Epithelial cell of umbilical artery (primary cell): ENCODE measurements around the gene CEACAM18. TPM values are rescaled to one million over a fixed set of nuclear protein-coding genes. Genes with fewer than 3 reads are reported as not detected.

Experiments
- total RNA-seq: library from RNA; depleted of rRNA; stranded (reverse); fragments of >200 nt; gene quantifications from 2 replicates; pipeline ENCODE4 v1.2.3, GENCODE V29; 2014

Gene CEACAM18
- not detected in 2 replicates for total RNA-seq

DNA sequence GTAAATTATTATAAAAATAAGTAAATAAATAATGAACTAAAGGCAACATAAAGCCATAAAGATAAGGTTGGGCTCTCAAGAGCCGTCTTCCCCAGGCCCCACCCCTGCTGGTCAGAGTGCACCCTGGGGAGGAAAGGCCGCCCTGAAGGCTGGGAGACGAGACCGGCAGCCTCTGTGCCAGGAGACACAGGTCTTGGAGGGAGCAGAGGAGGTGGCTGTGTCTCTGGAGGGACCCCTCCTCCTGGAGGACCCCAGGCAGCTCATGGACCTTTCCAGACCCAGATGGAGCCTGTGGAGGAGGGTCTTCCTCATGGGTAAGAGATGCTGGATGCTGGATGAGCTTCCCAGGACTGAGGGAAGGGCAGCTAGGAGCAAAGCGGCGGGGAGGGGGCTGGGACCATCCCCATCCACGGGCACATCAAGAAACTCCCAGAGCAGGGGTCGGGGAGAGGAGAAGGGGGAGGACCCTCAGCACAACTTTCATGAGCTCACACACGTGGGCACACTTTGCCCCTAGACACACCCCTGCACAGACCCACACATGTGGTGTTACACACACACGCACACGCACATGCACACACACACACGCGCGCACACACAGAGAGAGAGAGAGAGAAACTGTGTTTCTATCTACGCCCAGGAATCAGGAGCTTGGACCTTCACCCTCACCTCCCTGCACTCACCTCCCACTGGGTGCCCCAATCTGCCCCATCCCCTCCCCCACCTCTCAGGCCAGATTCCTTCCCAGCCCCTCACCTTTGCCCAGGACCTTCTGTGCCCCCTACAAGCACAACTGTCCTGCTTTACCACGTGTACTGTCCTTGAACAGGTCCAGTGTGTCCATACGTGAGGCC is at the start of gene CEACAM18:
Gene CEACAM18, plus strand, starts transcription at position 159 of the 854 bp plus-strand sequence.

DNA sequence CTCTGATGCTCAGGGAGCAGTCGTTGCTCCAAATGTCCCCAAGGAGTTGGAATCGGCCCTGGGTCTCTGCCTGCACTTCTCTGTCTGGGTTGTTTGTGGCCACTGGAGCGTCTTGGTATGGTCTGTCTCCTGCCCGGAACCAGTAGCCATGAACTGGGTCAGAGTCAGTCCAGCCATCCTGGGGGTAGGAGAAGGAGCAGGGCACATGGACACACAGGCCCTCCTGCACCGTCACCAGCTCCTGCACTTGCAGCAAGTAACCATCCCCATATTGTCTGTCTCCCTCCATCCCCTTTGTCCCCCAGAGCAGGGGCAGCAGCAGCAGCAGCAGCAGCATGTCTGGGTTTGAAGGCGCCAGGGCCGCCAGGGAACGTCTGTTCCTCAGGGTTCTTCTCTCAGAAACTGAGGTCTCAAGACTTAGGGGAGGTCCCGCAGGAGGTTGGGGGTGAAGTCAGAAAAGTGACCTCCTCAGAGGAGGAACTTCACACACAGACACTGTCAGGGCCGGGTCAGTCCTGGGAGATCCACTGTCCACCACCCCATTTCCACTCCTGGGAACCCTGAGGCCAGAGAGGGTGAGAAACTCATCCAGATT is 20.2 kb upstream of the CEACAM18 start, which contains the start of gene SIGLEC8:
Gene SIGLEC8, minus strand, starts transcription at position 404 of the 595 bp plus-strand sequence. Its CDS starts 67 bp downstream, at position 337.

DNA sequence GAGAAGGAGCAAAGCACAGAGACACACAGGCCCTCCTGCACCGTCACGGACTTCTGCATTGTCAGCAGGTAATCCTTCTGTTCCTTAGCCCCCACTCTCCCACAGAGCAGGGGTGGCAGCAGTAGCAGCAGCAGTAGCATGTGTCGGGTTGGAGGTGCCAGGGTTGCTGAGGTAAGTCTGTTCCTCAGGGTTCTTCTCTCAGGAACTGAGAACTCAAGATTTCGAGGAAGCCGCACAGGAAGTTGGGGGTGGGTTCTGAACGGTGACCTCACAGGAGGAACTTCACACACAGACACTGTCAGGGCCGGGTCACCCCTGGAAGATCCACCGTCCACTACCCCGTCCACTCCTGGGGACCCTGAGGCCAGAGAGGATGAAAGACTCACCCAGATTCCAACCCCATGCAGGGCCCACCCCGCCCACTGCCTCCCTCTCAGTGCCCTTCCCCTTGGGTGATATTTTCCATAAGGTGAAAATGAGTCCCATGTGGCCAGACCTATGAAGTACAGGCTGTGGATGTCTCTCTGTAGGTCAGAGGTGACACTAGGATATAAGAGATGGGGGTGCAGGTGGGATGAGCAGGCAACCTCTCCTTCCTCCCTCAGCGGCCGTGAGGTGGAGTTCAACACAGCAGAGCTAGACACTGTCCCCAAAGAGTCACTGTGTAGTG is 23.4 kb downstream of the CEACAM18 start, which contains the start of gene SIGLEC12:
Gene SIGLEC12, minus strand, starts transcription at position 207 of the 670 bp plus-strand sequence. Its CDS starts 67 bp downstream, at position 140.

DNA sequence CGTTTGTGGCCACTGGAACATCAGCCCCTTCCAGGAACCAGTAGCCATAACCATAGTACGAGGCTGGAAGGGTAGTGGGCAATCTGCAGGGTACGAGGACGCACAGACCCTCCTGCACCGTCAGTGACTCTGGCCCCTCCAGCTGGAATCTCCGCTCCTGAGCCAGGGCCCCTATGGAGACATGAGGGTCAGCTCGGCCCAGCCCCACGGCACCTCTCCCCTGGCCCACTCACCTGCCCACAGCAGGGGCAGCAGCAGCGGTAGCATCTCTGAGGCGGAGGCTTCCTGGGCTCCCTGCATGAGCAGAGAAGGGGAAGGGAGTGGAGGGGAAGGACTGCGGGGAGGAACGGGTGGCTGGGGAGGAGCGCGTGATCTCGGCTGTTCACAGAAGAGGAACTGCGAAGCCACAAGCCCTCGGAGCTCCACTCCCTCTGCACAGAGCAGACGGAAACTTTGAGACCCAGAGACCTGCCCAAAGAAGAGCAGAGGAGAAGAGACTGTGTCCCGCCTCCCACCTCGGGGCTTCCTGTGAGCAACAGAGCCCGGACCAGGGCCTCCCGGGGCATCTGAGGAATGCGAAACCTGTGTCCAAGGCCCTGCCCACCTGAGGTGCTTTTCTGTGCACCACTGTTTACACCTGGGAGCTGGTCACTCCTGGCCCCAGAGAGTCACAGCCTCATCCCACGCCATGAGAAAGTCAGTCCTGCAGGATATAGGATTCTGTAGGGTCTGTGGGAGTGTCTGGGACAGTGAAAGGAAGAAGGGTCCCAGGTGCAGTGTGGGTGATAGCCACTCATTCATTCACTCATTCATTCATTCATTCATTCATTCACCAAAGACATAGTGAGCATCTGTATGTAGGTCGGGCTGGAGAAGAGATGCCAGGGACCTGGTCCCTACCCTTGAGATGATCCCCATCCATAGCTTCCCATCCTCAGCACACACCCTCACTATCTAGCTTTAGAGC is 53.3 kb downstream of the CEACAM18 start, which contains the start of gene SIGLEC6:
Gene SIGLEC6, minus strand, starts transcription at position 322 of the 967 bp plus-strand sequence. Its CDS starts 22 bp downstream, at position 300.

Other genes starting within 250 kb of the CEACAM18 start
- gene SIGLECL1, start 227.5 kb upstream of the CEACAM18 start, total RNA-seq: not detected in 2 replicates
- gene IGLON5, start 166.9 kb upstream of the CEACAM18 start, total RNA-seq: not detected in 2 replicates
- under 0.01 and 0.15 TPM in 2 replicates for gene VSIG10L, start 136.4 kb upstream of the CEACAM18 start, total RNA-seq
- gene ETFB, start 112.2 kb upstream of the CEACAM18 start, total RNA-seq: 86.7 and 119 TPM in 2 replicates
- not detected in 2 replicates for gene CLDND2, start 109.5 kb upstream of the CEACAM18 start, total RNA-seq
- not detected in 2 replicates for gene NKG7, start 105.9 kb upstream of the CEACAM18 start, total RNA-seq
- not detected in 2 replicates for gene LIM2, start 90.6 kb upstream of the CEACAM18 start, total RNA-seq
- not detected in 2 replicates for gene C19orf84, start 87.9 kb upstream of the CEACAM18 start, total RNA-seq
- gene SIGLEC10, start 60.9 kb upstream of the CEACAM18 start, total RNA-seq: not detected in 2 replicates
- not detected in 2 replicates for gene SIGLEC8, start 20.1 kb upstream of the CEACAM18 start, total RNA-seq
- gene SIGLEC12, start 23.3 kb downstream of the CEACAM18 start, total RNA-seq: not detected in 2 replicates
- not detected in 2 replicates for gene SIGLEC6, start 53.1 kb downstream of the CEACAM18 start, total RNA-seq
- gene ZNF175, start 92.7 kb downstream of the CEACAM18 start, total RNA-seq: 2.9 and 6.1 TPM in 2 replicates
- gene SIGLEC5, start 151.9 kb downstream of the CEACAM18 start, total RNA-seq: not detected in 2 replicates
- gene SIGLEC14, start 168.3 kb downstream of the CEACAM18 start, total RNA-seq: not detected in 2 replicates
- gene SPACA6, start 214.8 kb downstream of the CEACAM18 start, total RNA-seq: 5.2 and 9.4 TPM in 2 replicates
- under 0.01 and 0.15 TPM in 2 replicates for gene HAS1, start 245.5 kb downstream of the CEACAM18 start, total RNA-seq